KBM-7 (cell line): ENCODE results near the gene CLASRP.
"Not testable (repeated sequence)": the region's sequence is repeated elsewhere in the genome, so short reads cannot be mapped to it uniquely, and the experiment has no call there.

ENCODE experiments used
- DNase-seq: peaks from one replicate; pipeline ENCODE4 v3.0.0-alpha.2; 2015
- in situ Hi-C: fragments of 300-500 bp; cut with MboI; formaldehyde crosslinking; loops from 2 replicates; pipeline ENCODE4 v1.14.3; 2020; ENCODE audit warnings: low sequenced_read_pairs, low pct_unique_long_range_greater_than_20kb, mixed read lengths

CLASRP gene

GRCh38 chr19:45115809-45116615, 77.2 kb downstream of the CLASRP start:
- in situ Hi-C loops = no loop called here

GRCh38 chr19:45117167-45117594, 78.3 kb downstream of the CLASRP start:
- peak; percentile 94 for DNase-seq
- in situ Hi-C loops = no loop called here

More at GRCh38 chr19:45115809-45116615, 77.2 kb downstream of the CLASRP start:
- no peak for DNase-seq

- no peak for DNase-seq
- in situ Hi-C loops = no loop called here
Observed at GRCh38 chr19:45117671-45118070, 78.8 kb downstream of the CLASRP start.

GRCh38 chr19:45118106-45118505, 79.3 kb downstream of the CLASRP start:
- DNase-seq = no peak
- in situ Hi-C loops = no loop called here

GRCh38 chr19:45118591-45119355, 79.9 kb downstream of the CLASRP start:
- DNase-seq, in situ Hi-C loops: not testable (repeated sequence)

- in situ Hi-C loops = no loop called here
- DNase-seq = no peak
Observed at GRCh38 chr19:45119582-45119981, 80.7 kb downstream of the CLASRP start.
